H9 (cell line): ENCODE results near the gene MAGI1. TPM values are rescaled to one million over a fixed set of nuclear protein-coding genes. Genes with fewer than 3 reads are reported as not detected.

Experiments used
- DNase-seq: peaks from one replicate; pipeline ENCODE4 v3.0.0-alpha.2; 2017
- H2AFZ ChIP-seq: one replicate; pipeline ENCODE4 v1.6.1; 2013; ENCODE audit warnings: mild to moderate bottlenecking, low read length, control low read depth, moderate library complexity
- H2AK5ac ChIP-seq: 2 replicates; pipeline ENCODE4 v1.6.1; 2013; ENCODE audit warnings: low read length, control low read depth, mixed read lengths; ENCODE audit not compliant: insufficient read length
- H2BK120ac ChIP-seq: one replicate; pipeline ENCODE4 v1.6.1; 2013; ENCODE audit warnings: low read depth, mild to moderate bottlenecking, low read length, control low read depth, inconsistent platforms; ENCODE audit not compliant: poor library complexity, severe bottlenecking
- H2BK12ac ChIP-seq: 2 replicates; pipeline ENCODE4 v1.6.1; 2013; ENCODE audit warnings: low read length, control low read depth, mixed read lengths, low read depth; ENCODE audit not compliant: insufficient read length
- H2BK15ac ChIP-seq: 2 replicates; pipeline ENCODE4 v1.6.1; 2013; ENCODE audit warnings: low read depth, low read length, control low read depth
- H2BK20ac ChIP-seq: one replicate; pipeline ENCODE4 v1.6.1; 2013; ENCODE audit warnings: low read depth, mild to moderate bottlenecking, low read length, control low read depth, inconsistent platforms; ENCODE audit not compliant: poor library complexity, severe bottlenecking
- H2BK5ac ChIP-seq: 2 replicates; pipeline ENCODE4 v1.6.1; 2013; ENCODE audit warnings: low read length, control low read depth, mixed read lengths; ENCODE audit not compliant: insufficient read length
- H3K14ac ChIP-seq: 2 replicates; pipeline ENCODE4 v1.6.1; 2013; ENCODE audit warnings: low read length, control low read depth; ENCODE audit not compliant: insufficient read depth
- H3K18ac ChIP-seq: 2 replicates; pipeline ENCODE4 v1.6.1; 2013; ENCODE audit warnings: low read depth, mild to moderate bottlenecking, mixed read lengths, low read length, control low read depth; ENCODE audit not compliant: insufficient read length
- H3K23ac ChIP-seq: 2 replicates; pipeline ENCODE4 v1.6.1; 2013; ENCODE audit warnings: low read length, control low read depth, mixed read lengths, low read depth; ENCODE audit not compliant: insufficient read length
- H3K23me2 ChIP-seq: 2 replicates; pipeline ENCODE4 v1.6.1; 2013; ENCODE audit warnings: low read depth, mild to moderate bottlenecking, mixed read lengths, low read length, control low read depth; ENCODE audit not compliant: insufficient read length, poor library complexity, severe bottlenecking
- H3K27ac ChIP-seq: 2 replicates; pipeline ENCODE4 v1.5.1; 2013; ENCODE audit warnings: low read length, control low read depth, mixed read lengths, low read depth; ENCODE audit not compliant: insufficient read length
- H3K27me3 ChIP-seq: 2 replicates; pipeline ENCODE4 v1.6.1; 2013; ENCODE audit warnings: low read length, control low read depth, inconsistent platforms; ENCODE audit not compliant: insufficient read depth
- H3K4ac ChIP-seq: 2 replicates; pipeline ENCODE4 v1.6.1; 2013; ENCODE audit warnings: low read depth, mild to moderate bottlenecking, control low read depth, inconsistent platforms, low read length, moderate library complexity
- H3K4me1 ChIP-seq: 2 replicates; pipeline ENCODE4 v1.6.1; 2013; ENCODE audit warnings: low read length, control low read depth, inconsistent platforms; ENCODE audit not compliant: insufficient read depth
- H3K4me2 ChIP-seq: 2 replicates; pipeline ENCODE4 v1.6.1; 2013; ENCODE audit warnings: low read length, control low read depth, mixed read lengths; ENCODE audit not compliant: insufficient read length, insufficient read depth
- H3K56ac ChIP-seq: 2 replicates; pipeline ENCODE4 v1.6.1; 2013; ENCODE audit warnings: low read depth, mild to moderate bottlenecking, mixed read lengths, low read length, control low read depth; ENCODE audit not compliant: insufficient read length
- H3K79me1 ChIP-seq: 2 replicates; pipeline ENCODE4 v1.6.1; 2013; ENCODE audit warnings: low read depth, mild to moderate bottlenecking, moderate library complexity, low read length, control low read depth, inconsistent platforms; ENCODE audit not compliant: insufficient read depth, poor library complexity, severe bottlenecking
- H3K79me2 ChIP-seq: 2 replicates; pipeline ENCODE4 v1.6.1; 2013; ENCODE audit warnings: low read length, control low read depth, inconsistent platforms; ENCODE audit not compliant: insufficient read depth
- H3K9ac ChIP-seq: 2 replicates; pipeline ENCODE4 v1.6.1; 2013; ENCODE audit warnings: low read length, control low read depth, mixed read lengths; ENCODE audit not compliant: insufficient read length; ENCODE audit errors: extremely low read depth
- H3K9me3 ChIP-seq: one replicate; pipeline ENCODE4 v1.6.1; 2013; ENCODE audit warnings: low read depth, low read length, inconsistent platforms; ENCODE audit not compliant: control insufficient read depth
- H3T11ph ChIP-seq: one replicate; pipeline ENCODE4 v1.6.1; 2013; ENCODE audit warnings: mild to moderate bottlenecking, low read length, control low read depth, inconsistent platforms
- H4K20me1 ChIP-seq: one replicate; pipeline ENCODE4 v1.6.1; 2013; ENCODE audit not compliant: control insufficient read depth, insufficient read length, insufficient read depth
- H4K5ac ChIP-seq: 2 replicates; pipeline ENCODE4 v1.6.1; 2013; ENCODE audit warnings: low read depth, mild to moderate bottlenecking, mixed read lengths, low read length, control low read depth; ENCODE audit not compliant: insufficient read length
- H4K8ac ChIP-seq: replicated peaks from 2 replicates; pipeline ENCODE4 v1.6.1; 2013; ENCODE audit warnings: low read length, control low read depth, mixed read lengths, low read depth; ENCODE audit not compliant: insufficient read length
- H4K91ac ChIP-seq: 2 replicates; pipeline ENCODE4 v1.6.1; 2013; ENCODE audit warnings: low read depth, mild to moderate bottlenecking, moderate library complexity, mixed read lengths, low read length, control low read depth; ENCODE audit not compliant: insufficient read length
- H3K27ac Mint-ChIP-seq, 3 experiments: 2 replicates in 2 of 3; 3 replicates in 1 of 3; pipeline ENCODE4 v1.8.0; 2020 to 2021; ENCODE audit warnings: mixed read lengths in 3 of 3, mild to moderate bottlenecking in 1 of 3, moderate library complexity in 1 of 3
- H3K27me3 Mint-ChIP-seq: 2 replicates; pipeline ENCODE4 v1.8.0; 2021; ENCODE audit warnings: low read depth, mild to moderate bottlenecking, moderate library complexity, mixed read lengths
- H3K36me3 Mint-ChIP-seq, 3 experiments: 2 replicates in 2 of 3; 3 replicates in 1 of 3; pipeline ENCODE4 v1.8.0; 2020 to 2021; ENCODE audit warnings: low read depth in 3 of 3, mixed read lengths in 3 of 3; ENCODE audit not compliant: insufficient read depth in 1 of 3
- H3K4me1 Mint-ChIP-seq, 2 experiments: 2 replicates each; pipeline ENCODE4 v1.8.0; 2020; ENCODE audit warnings: mixed read lengths in 2 of 2
- H3K4me3 Mint-ChIP-seq, 2 experiments: 2 replicates in 1 of 2; 3 replicates in 1 of 2; pipeline ENCODE4 v1.8.0; 2020 to 2021; ENCODE audit warnings: mild to moderate bottlenecking in 2 of 2, mixed read lengths in 2 of 2, moderate library complexity in 1 of 2
- H3K9me3 Mint-ChIP-seq, 2 experiments: 2 replicates in 1 of 2; 3 replicates in 1 of 2; pipeline ENCODE4 v1.8.0; 2020; ENCODE audit warnings: mild to moderate bottlenecking in 2 of 2, mixed read lengths in 2 of 2, moderate library complexity in 1 of 2
- CTCF ChIP-seq: fragments of 200-600 bp; sonication (generic); conservative IDR thresholded peaks from 3 replicates; pipeline ENCODE4 v1.8.0; 2021; ENCODE audit warnings: antibody characterized with exemption, mild to moderate bottlenecking
- WGBS: extraction: QIAGEN DNeasy Blood & Tissue Kit; methylation state at CpG from one replicate; pipeline ENCODE4 v1.1.7; 2013; ENCODE audit warnings: missing lambda C conversion rate, low lambda C conversion rate, mixed read lengths; ENCODE audit not compliant: insufficient read length; ENCODE audit errors: extremely low coverage; 5-methylcytosine and 5-hydroxymethylcytosine counted together
- total RNA-seq: library from RNA; stranded (reverse); gene quantifications from 2 replicates; pipeline ENCODE4 v1.2.1, GENCODE V29; 2021

MAGI1 gene
- total RNA-seq, 1 experiment from 2014 or later = 65.7 TPM

GRCh38 chr3:65749066-65749465 lies 289.7 kb downstream of the MAGI1 start:
- Histone ChIP-seq H3K79me2 (peaks cover 2% of the 10 kb centered on the region; the same call in 1 of the 2 replicates), H2AFZ (no peak overlapping the region), H4K20me1 (no peaks in the 10 kb centered on the region), H3K27me3 (no peaks in the 10 kb centered on the region), H3K4me2 (no peak overlapping the region), H2BK5ac (no peak overlapping the region), H4K5ac (no peak overlapping the region), H3K18ac (no peak overlapping the region), H2BK12ac (no peak overlapping the region), H2BK120ac (no peak overlapping the region), H2AK5ac (no peak overlapping the region), H3K23ac (no peak overlapping the region), H2BK20ac (no peak overlapping the region), H2BK15ac (no peak overlapping the region), H3K4ac (no peak overlapping the region), H4K91ac (no peak overlapping the region), H3K79me1 (no peaks in the 10 kb centered on the region), H4K8ac (no peak overlapping the region), H3K27ac (no peak overlapping the region), H3K9me3 (no peaks in the 10 kb centered on the region), H3K56ac (no peak overlapping the region), H3K14ac (no peak overlapping the region), H3T11ph (no peak overlapping the region), H3K9ac (no peak overlapping the region), H3K4me1 (peaks cover 11% of the 10 kb centered on the region; the same call in 1 of the 2 replicates), H3K23me2 (no peaks in the 10 kb centered on the region)
- no peak for DNase-seq
- Mint-ChIP-seq H3K36me3 (peaks cover 0 to 1% (median 0%) of the 10 kb centered on the region in 3 experiments; a peak in 1 of 7 replicates), H3K4me1 (peaks cover 40 to 48% of the 10 kb centered on the region in 2 experiments), H3K27ac (0 out of 7 replicates have a peak overlapping the region, but pooled peaks of 1 of the 3 experiments have one; percentile 1), H3K27me3 (no peaks in the 10 kb centered on the region), H3K4me3 (no peak overlapping the region), H3K9me3 (no peaks in the 10 kb centered on the region)
- TF ChIP-seq CTCF = no peak
- WGBS = no CpG with 5 or more reads among the region's 1 CpG
